Activated CD8-positive, alpha-beta memory T cell treated with anti-CD3 and anti-CD28 coated beads, Interleukin-2, amount 50 U/mL, for 48 hours (primary cell): ENCODE results near the gene NRF1.
"Not testable (repeated sequence)": the region's sequence is repeated elsewhere in the genome, so short reads cannot be mapped to it uniquely, and the experiment has no call there.

ENCODE experiments used
- DNase-seq: peaks from one replicate; pipeline ENCODE4 v3.0.0-alpha.2; 2020

Gene NRF1

DNA sequence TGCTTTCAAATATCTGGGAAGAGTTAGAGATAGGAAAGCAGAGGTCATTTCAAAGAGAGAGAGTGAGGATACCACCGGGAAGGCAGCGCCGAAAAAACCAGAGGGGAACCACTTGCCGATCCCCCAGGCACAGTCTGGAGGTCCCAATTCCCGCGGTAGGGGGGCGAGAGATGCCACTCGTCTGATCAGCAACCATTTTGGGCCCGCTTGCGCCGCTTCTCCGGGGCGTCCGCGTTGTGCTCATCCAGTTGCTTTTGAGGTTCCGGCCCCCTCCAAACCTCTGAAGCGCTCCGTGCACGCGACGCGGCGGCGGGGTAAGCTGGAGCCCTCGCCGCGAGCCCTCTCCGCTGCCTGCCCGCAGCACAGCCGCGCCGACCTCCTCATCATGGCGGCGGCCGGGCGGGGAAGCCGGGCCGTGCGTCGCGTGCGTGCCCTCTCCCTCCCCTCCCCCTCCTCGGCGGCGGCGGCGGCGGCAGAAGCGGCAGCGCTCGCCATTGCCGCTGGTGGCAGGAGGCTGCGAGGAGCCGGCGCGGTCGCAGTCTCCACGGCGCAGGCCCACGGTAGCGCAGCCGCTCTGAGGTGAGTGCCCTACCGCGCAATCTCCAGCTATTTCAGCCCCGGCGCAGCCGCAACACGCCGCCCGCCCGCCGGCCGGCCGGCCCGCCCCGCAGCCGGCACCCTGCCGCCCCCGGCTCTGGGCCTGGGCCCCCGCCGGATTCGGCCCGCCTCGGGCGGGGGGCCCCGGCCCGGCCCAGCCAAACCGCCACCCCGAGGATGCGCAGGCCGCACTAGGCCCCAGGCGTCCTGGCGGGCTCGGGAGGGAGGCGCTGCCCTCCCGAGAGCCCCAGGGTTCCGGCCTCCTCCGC lies at the start of gene NRF1:
Gene NRF1 (plus strand): TSS at position 475 of the 866 bp plus-strand sequence. CDS start 45,632 bp downstream, outside the sequence.
- DNase-seq = peak; percentile 94

- not testable (repeated sequence) for DNase-seq
Observed at GRCh38 chr7:129566323-129566722, 45.2 kb upstream of the NRF1 start.

- DNase-seq = no peak
Observed at GRCh38 chr7:129567377-129567776, 44.1 kb upstream of the NRF1 start.

GRCh38 chr7:129568240-129568639 lies 43.3 kb upstream of the NRF1 start:
- no peak for DNase-seq

DNA sequence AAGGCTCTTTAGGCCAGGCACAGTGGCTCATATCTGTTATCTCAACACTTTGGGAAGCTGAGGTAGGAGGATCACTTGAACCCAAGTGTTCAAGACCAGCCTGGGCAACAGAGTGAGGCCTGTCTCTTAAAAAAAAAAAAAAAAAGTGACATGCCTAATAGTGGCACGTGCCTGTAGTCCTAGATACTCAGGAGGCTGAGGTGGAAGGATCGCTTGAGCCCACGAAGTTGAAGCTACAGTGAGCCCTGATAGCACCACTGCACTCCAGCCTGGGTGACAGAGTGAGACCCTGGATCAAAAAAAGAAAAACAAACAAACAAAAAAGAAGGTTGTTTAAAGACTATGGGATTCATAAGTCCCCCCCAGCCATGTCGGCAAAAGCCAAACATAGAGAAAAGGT lies 42.2 kb upstream of the NRF1 start:
- DNase-seq = no peak

GRCh38 chr7:129569811-129570215 lies 41.7 kb upstream of the NRF1 start:
- no peak for DNase-seq

- DNase-seq = no peak
Observed at GRCh38 chr7:129571201-129571600, 40.3 kb upstream of the NRF1 start.

DNA sequence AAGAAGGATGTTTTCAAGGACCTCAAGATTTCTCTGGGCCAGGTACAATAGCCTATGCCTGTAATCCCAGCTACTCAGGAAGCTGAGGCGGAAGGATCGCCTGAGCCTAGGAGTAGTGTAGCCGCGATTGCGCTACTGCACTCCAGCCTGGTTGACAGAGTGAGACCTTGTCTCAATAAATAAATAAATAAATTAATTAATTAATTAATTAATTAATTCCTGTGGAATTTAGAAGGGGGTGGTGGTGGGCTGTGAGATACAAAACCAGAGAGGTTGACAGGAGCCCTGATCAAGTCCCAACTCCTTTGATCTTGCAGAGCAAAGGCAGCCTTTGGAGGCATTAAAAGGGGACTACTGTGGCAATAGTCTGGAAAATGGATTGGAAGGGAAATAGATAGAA lies 39.3 kb upstream of the NRF1 start:
- DNase-seq = no peak

DNA sequence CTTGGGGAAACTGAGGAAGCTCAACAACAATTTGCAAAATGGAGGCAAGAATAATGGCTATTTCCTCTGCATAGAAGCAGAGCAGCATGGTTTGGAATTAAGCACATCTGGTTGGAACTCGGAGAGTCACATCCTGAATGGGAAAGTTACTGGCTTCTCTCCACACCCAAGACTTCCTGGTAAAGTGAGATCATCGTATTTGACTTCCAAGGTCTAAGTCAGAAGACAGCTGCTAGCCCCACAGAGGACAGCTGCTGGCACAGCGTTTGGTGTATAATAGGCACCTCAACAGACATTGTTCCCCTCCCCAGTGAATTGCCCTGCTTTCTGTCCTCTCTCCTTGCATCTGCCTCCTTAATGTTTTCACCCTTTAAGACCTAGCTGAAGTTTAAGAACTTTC lies 37.0 kb upstream of the NRF1 start:
- no peak for DNase-seq

- DNase-seq = no peak
Observed at GRCh38 chr7:129575699-129576098, 35.8 kb upstream of the NRF1 start.

DNA sequence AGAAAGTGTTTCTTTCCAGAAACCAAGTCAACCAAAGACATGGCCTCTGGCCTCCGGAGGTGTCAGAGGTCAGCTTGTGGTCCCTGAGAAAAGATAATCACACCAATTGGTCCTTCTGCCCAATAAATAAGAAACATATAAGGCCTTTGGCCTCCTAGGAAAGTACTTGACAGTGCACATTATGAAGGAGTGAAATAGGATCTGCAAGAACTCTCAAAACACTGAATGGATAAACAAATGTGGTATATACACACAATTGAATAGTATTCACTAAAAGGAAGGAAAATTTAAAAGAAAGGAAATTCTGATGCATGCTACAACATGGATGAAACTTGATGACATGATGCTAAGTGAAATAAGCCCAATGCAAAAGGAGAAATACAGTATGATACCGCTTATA lies 35.4 kb upstream of the NRF1 start:
- no peak for DNase-seq

DNA sequence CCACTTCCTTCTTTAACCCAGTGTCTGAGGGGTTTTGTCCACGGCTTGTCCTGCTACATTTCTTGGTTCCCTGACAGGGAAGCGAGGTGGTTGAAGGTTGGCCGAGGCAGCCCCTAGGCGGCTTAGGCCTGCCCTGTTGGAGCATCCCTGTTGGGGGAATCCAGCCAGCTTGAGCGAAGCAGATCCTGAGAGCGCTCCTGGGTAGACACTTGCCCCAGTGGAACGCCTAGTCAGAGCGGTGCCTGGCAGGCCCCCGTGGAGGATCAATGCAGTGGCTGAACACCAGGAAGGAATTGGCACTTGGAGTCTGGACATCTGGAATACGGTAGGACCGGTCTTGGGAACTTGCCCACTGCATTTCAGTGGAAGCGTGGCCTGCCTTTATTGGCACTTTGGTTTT lies 32.7 kb upstream of the NRF1 start:
- no peak for DNase-seq

- not testable (repeated sequence) for DNase-seq
Observed at GRCh38 chr7:129586179-129586578, 25.3 kb upstream of the NRF1 start.

GRCh38 chr7:129588268-129588667 lies 23.3 kb upstream of the NRF1 start:
- no peak for DNase-seq

DNA sequence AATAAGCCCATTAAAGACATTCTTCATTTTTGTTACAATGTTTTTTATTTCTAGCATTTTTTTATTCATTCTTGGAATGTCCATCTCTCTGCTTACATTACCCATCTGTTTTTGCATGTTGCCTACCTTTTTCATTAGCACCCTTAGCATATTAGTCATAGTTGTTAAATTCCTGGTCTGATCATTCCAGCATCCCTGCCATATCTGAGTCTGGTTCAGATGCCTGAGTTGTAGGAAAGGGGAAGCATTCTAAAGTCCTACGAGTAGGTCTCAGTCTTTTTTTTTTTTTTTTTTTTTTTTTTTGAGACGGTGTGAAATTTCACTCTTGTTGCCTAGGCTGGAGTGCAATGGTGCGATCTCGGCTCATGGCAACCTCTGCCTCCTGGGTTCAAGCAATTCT lies 19.7 kb upstream of the NRF1 start:
- DNase-seq = no peak

DNA sequence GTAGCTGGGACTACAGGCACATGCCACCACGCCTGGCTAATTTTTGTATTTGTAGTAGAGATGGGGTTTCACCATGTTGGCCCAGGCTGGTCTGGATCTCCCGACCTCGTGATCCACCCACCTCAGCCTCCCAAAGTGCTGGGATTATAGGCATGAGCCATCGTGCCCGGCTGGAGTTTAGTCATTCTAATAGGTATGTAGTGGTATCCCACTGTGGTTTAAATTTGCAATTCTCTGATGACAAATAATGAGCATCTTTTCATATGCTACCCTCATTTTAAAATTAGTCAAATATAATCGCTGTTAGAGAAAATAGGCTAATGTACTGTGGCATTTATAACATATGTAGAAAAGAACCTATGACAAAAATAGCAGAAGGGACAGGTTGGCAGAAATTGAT lies 15.1 kb upstream of the NRF1 start:
- not testable (repeated sequence) for DNase-seq

DNA sequence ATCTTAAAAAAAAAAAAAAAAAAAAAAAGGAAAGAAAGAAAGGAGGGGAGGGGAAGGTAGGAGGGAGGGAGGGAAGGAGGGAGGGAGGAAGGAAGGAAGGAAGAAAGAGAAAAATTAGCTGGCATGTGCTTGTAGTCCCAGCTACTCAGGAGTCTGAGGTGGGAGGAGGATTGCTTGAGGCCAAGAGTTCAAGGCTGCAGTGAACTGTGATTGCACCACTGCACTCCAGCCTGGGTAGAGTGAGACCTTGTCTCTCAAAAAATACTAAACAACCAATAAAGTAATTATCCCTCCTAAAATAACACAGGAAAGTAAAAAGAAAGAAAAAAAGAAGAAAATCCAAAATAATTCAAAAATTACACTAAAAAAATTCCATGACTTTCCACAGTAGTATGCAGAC lies 13.8 kb upstream of the NRF1 start:
- no peak for DNase-seq

DNA sequence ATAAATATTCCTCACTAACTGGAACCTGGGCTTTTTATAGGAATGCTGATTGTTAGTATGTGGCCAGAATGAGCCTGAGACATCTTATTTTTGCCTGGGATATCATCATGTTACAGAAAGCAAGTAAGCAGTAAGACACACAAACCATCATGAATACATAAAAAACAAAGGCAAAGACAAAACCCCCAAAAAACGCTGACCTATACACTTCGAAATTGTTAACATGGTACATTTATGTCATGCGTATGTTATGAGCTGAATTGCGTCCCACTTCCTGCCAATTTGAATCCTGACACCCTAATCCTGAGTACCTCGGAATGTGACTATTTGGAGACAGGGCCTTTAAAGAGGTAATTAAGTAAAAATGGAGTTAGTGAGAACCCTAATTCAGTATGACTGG lies 12.3 kb upstream of the NRF1 start:
- DNase-seq = no peak

- not testable (repeated sequence) for DNase-seq
Observed at GRCh38 chr7:129603594-129603993, 7.9 kb upstream of the NRF1 start.

GRCh38 chr7:129604021-129604420 lies 7.5 kb upstream of the NRF1 start:
- DNase-seq = not testable (repeated sequence)

DNA sequence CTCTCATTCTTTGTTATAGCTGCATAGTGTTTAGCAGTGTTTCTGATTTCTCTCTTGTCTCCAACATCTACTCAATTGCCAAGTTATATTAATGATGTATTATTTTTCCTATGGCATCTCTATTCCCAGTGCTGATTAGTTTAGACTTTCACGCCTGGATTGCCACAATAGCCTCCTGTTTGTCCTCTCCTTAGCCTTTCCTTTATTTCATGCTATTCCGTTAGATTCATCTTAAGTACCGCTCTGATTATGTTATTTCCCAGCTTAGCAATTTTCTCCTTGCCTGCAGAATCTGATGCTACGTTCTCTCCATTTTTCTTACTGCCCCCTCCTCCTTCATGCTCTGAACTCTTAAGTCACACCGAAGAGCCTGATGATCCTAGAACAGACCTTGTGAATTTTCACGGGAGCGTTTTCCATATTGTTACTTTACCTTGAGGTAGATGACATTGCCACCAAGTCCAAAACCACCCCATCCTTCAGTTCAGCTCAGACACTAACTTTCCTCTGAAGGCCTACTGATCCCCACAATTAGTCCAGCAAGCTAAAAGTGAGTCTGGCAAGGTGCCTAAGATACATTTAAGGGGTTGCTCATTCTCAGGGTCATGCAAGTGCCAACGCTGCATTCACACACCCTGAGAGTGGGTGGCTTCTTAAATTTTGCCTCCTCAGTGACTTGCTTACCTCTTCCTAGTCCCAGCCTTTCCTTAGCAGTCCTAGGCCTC lies 6.6 kb upstream of the NRF1 start:
- no peak for DNase-seq

GRCh38 chr7:129605960-129606614 lies 5.4 kb upstream of the NRF1 start:
- DNase-seq = no peak

DNA sequence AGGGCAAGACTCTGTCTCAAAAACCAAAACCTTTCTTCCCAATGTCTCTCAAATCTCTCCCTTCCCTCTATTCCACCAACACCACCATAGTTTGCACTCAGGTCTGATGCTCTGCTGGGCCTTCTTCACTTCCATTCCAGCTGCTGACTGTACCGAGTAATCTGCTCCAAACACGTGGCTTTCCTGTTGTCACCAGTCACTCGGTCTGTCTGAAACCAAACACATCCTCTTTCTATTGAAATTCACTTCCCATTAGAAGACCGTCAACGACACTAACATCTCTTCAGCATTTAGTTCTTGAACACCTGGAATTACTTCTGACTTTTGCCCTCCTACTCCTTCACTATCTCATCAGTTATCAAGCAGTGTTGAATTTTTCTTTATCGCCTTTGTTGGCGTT lies 4.7 kb upstream of the NRF1 start:
- DNase-seq = no peak
